AG04450 (cell line): ENCODE results near the gene ZNF615. TPM values are rescaled to one million over a fixed set of nuclear protein-coding genes. Genes with fewer than 3 reads are reported as not detected.
"Not testable (repeated sequence)": the region's sequence is repeated elsewhere in the genome, so short reads cannot be mapped to it uniquely, and the experiment has no call there.

Source experiments
- CTCF ChIA-PET: fragments of 300-600, 350-600 bp; formaldehyde crosslinking; extraction: SDS; loops from one replicate; lab custom pipeline; 2022; ENCODE audit warnings: antibody characterized with exemption, inconsistent platforms; lab: Charles Lee
- POLR2A ChIA-PET: fragments of 350-600 bp; formaldehyde crosslinking; extraction: SDS; loops from one replicate; lab custom pipeline; 2021; ENCODE audit warnings: antibody characterized with exemption, inconsistent platforms; lab: Yijun Ruan, JAX
- DNase-seq: peaks from one replicate; pipeline ENCODE4 v3.0.0-alpha.2; 2011; ENCODE audit warnings: low read depth, low spot score
- H3K27ac ChIP-seq: one replicate; pipeline ENCODE4 v1.5.1; 2012; ENCODE audit warnings: low read depth, low read length, control low read depth
- H3K27me3 ChIP-seq: one replicate; pipeline ENCODE4 v1.6.0; 2012; ENCODE audit warnings: low read length; ENCODE audit not compliant: control insufficient read depth, insufficient read depth
- H3K4me3 ChIP-seq: 2 replicates; pipeline ENCODE4 v1.5.1; 2011; ENCODE audit warnings: mild to moderate bottlenecking, low read depth, low read length, control low read depth
- H3K9me3 ChIP-seq: 2 replicates; pipeline ENCODE4 v1.5.1; 2012; ENCODE audit warnings: low read length; ENCODE audit not compliant: control insufficient read depth, insufficient read depth
- CTCF ChIP-seq: IDR thresholded peaks from 2 replicates; pipeline ENCODE4 v1.5.1; 2011; ENCODE audit warnings: low read depth, low read length, control low read depth, inconsistent platforms
- polyA plus RNA-seq: library from polyadenylated mRNA; depleted of rRNA; stranded (reverse); fragments of >200 nt; gene quantifications from 2 replicates; pipeline ENCODE4 v1.2.3, GENCODE V29; 2011

The ZNF615 gene
- polyA plus RNA-seq, 1 experiment, result 7.6 TPM

- H3K4me3 ChIP-seq, result no peak overlapping the region
- no peak for TF ChIP-seq CTCF
- DNase-seq, result no peak
- no peak overlapping the region for H3K27ac ChIP-seq
- peaks cover 54% of the 10 kb centered on the region for H3K9me3 ChIP-seq
- ChIA-PET CTCF (no interaction called here), POLR2A (no interaction called here)
- no peaks in the 10 kb centered on the region for H3K27me3 ChIP-seq
Measured at GRCh38 chr19:51965583-51965982, 42.4 kb downstream of the ZNF615 start.

- H3K4me3 ChIP-seq, POLR2A ChIA-PET, CTCF ChIA-PET, DNase-seq, H3K27me3 ChIP-seq, H3K27ac ChIP-seq: not testable (repeated sequence)
- peaks cover 21% of the 10 kb centered on the region for H3K9me3 ChIP-seq
Measured at GRCh38 chr19:51960621-51961233, 47.3 kb downstream of the ZNF615 start.

GRCh38 chr19:51959791-51960190 lies 48.2 kb downstream of the ZNF615 start:
- no peak for TF ChIP-seq CTCF
- no peaks in the 10 kb centered on the region for H3K27me3 ChIP-seq
- ChIA-PET CTCF (no interaction called here), POLR2A (no interaction called here)
- H3K4me3 ChIP-seq, result no peak overlapping the region
- H3K27ac ChIP-seq, result no peak overlapping the region
- no peak for DNase-seq
- H3K9me3 ChIP-seq, result peaks cover 12% of the 10 kb centered on the region

DNA sequence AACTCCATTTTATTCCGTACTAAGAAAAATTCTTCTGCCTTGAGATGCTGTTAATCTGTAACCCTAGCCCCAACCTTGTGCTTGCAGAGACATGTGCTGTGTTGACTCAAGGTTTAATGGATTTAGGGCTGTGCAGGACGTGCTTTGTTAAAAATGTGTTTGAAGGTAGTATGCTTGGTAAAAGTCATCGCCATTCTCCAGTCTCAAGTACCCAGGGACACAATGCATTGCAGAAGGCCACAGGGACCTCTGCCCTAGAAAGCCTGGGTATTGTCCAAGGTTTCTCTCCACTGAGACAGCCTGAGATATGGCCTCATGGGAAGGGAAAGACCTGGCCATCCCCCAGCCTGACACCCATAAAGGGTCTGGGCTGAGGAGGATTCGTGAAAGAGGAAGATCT lies 50.2 kb downstream of the ZNF615 start:
- H3K27ac ChIP-seq, H3K9me3 ChIP-seq, H3K4me3 ChIP-seq, H3K27me3 ChIP-seq, POLR2A ChIA-PET, CTCF ChIA-PET, DNase-seq: not testable (repeated sequence)

DNA sequence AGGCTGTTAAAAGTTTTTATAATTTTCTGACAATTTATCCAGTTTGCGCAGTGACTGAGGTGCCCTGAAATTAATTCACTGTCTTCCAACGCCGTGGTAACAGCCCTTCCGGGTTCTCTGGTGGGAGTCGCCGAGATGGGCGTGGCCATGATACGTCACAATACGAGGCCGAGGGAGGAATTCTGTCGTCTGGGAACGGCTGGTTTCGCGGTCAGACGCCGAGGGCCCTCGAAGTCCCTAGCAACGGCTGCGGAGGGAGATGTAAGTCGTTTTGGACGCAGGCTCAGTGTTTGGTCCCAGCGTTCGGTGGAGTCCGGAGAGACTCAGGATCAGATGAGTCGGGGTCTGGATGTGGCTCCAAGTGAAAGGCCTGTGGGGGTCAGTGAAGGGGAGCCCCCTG lies 59.0 kb downstream of the ZNF615 start:
- H3K27me3 ChIP-seq, result no peaks in the 10 kb centered on the region
- peak overlapping the region; percentile 48 for H3K4me3 ChIP-seq
- no peak for DNase-seq
- ChIA-PET POLR2A (no interaction called here), CTCF (no interaction called here)
- H3K9me3 ChIP-seq, result peaks cover 37% of the 10 kb centered on the region
- no peak overlapping the region for H3K27ac ChIP-seq
- no peak for TF ChIP-seq CTCF

- TF ChIP-seq CTCF, result no peak
- Histone ChIP-seq H3K27ac (no peak overlapping the region), H3K27me3 (no peaks in the 10 kb centered on the region), H3K4me3 (no peak overlapping the region), H3K9me3 (peaks cover 44% of the 10 kb centered on the region)
- CTCF ChIA-PET, result no interaction called here
- DNase-seq, result no peak
- POLR2A ChIA-PET, result no interaction called here
Measured at GRCh38 chr19:51946602-51947001, 61.4 kb downstream of the ZNF615 start.
